Endodermal cell (in vitro differentiated cells): ENCODE results near the gene CMIP. TPM values are rescaled to one million over a fixed set of nuclear protein-coding genes. Genes with fewer than 3 reads are reported as not detected.
A peak's percentile ranks its signal among the peaks of the same experiment; 100 is the strongest.

Source experiments
- DNase-seq: peaks from one replicate; pipeline ENCODE4 v3.0.0-alpha.2; 2017
- H3K27ac ChIP-seq: 2 replicates; pipeline ENCODE4 v1.5.1; 2013; ENCODE audit warnings: mild to moderate bottlenecking, low read depth, low read length, moderate library complexity
- H3K27me3 ChIP-seq: 2 replicates; pipeline ENCODE4 v1.6.1; 2013; ENCODE audit warnings: mild to moderate bottlenecking, low read length, moderate library complexity; ENCODE audit not compliant: insufficient read depth, control insufficient read depth, poor library complexity, severe bottlenecking
- H3K36me3 ChIP-seq: 2 replicates; pipeline ENCODE4 v1.7.0; 2013; ENCODE audit warnings: mild to moderate bottlenecking, low read length, moderate library complexity; ENCODE audit not compliant: control insufficient read depth, insufficient read depth
- H3K4me1 ChIP-seq: one replicate; pipeline ENCODE4 v1.7.0; 2013; ENCODE audit warnings: low read length; ENCODE audit not compliant: control insufficient read depth, insufficient read depth
- H3K4me3 ChIP-seq: 2 replicates; pipeline ENCODE4 v1.5.1; 2013; ENCODE audit warnings: mild to moderate bottlenecking, low read length, moderate library complexity
- H3K9ac ChIP-seq: 2 replicates; pipeline ENCODE4 v1.6.1; 2013; ENCODE audit warnings: mild to moderate bottlenecking, low read length, moderate library complexity; ENCODE audit not compliant: poor library complexity, severe bottlenecking; ENCODE audit errors: extremely low read depth
- H3K9me3 ChIP-seq: 2 replicates; pipeline ENCODE4 v1.6.1; 2013; ENCODE audit warnings: mild to moderate bottlenecking, low read length, moderate library complexity; ENCODE audit not compliant: control insufficient read depth
- H3K27ac Mint-ChIP-seq: 2 replicates; pipeline ENCODE4 v1.8.0; 2020; ENCODE audit warnings: mixed read lengths
- H3K27me3 Mint-ChIP-seq: 2 replicates; pipeline ENCODE4 v1.8.0; 2021; ENCODE audit warnings: mild to moderate bottlenecking, mixed read lengths; ENCODE audit not compliant: insufficient read depth
- H3K36me3 Mint-ChIP-seq: 2 replicates; pipeline ENCODE4 v1.8.0; 2020; ENCODE audit warnings: low read depth, mixed read lengths
- H3K4me1 Mint-ChIP-seq: 2 replicates; pipeline ENCODE4 v1.8.0; 2020; ENCODE audit warnings: mixed read lengths
- H3K4me3 Mint-ChIP-seq: 2 replicates; pipeline ENCODE4 v1.8.0; 2020; ENCODE audit warnings: mild to moderate bottlenecking, moderate library complexity, mixed read lengths
- H3K9me3 Mint-ChIP-seq: 2 replicates; pipeline ENCODE4 v1.8.0; 2020; ENCODE audit warnings: mild to moderate bottlenecking, mixed read lengths
- CTCF ChIP-seq: fragments of 200-600 bp; sonication (generic); conservative IDR thresholded peaks from 2 replicates; pipeline ENCODE4 v1.5.0; 2021; ENCODE audit warnings: antibody characterized with exemption, mild to moderate bottlenecking
- WGBS, 2 experiments: methylation state at CpG; one replicate each; pipeline versions ENCODE4 v1.1.5 to v1.1.7; 2013; ENCODE audit warnings: missing lambda C conversion rate in 2 of 2, mixed read lengths in 1 of 2; ENCODE audit not compliant: insufficient coverage in 1 of 2, insufficient read length in 1 of 2; 5-methylcytosine and 5-hydroxymethylcytosine counted together
- total RNA-seq, 2 donors: library from RNA; stranded (reverse); fragmentation: NEBNext Ultra II Directional in 1 of 2; extraction: Animal tissue kit (Norgen Biotek cat#: 25700) in 1 of 2; gene quantifications; 2 replicates in 1 of 2; 3 replicates in 1 of 2; pipeline ENCODE4 v1.2.1, GENCODE V29; 2021

The CMIP gene
- total RNA-seq, 2 donors from 2014 or later = 64.0 to 64.7 TPM

- TF ChIP-seq CTCF = no peak
- no peak overlapping the region for H3K4me3 ChIP-seq
- H3K27ac Mint-ChIP-seq = no peak overlapping the region
- H3K9me3 Mint-ChIP-seq = no peaks in the 10 kb centered on the region
- H3K9me3 ChIP-seq = no peaks in the 10 kb centered on the region
- no peak for DNase-seq
- no peak overlapping the region for H3K27ac ChIP-seq
- peaks cover 43% of the 10 kb centered on the region for H3K36me3 ChIP-seq
- no peak overlapping the region for H3K9ac ChIP-seq
- no peaks in the 10 kb centered on the region for H3K27me3 ChIP-seq
- peaks cover 64% of the 10 kb centered on the region for H3K36me3 Mint-ChIP-seq
- H3K4me3 Mint-ChIP-seq = no peak overlapping the region
- no peaks in the 10 kb centered on the region for H3K4me1 Mint-ChIP-seq
- no peaks in the 10 kb centered on the region for H3K4me1 ChIP-seq
- no peaks in the 10 kb centered on the region for H3K27me3 Mint-ChIP-seq
- 92 to 93% methylated on average over 16 to 20 of the region's 20 CpGs for WGBS, 2 experiments
Measured at GRCh38 chr16:81701296-81701970, 256.8 kb downstream of the CMIP start.

- no peak for DNase-seq
- Histone ChIP-seq H3K36me3 (peaks cover 44% of the 10 kb centered on the region), H3K9ac (no peak overlapping the region), H3K4me3 (no peak overlapping the region), H3K9me3 (no peaks in the 10 kb centered on the region), H3K27me3 (no peaks in the 10 kb centered on the region), H3K4me1 (no peaks in the 10 kb centered on the region), H3K27ac (no peak overlapping the region)
- no peaks in the 10 kb centered on the region for H3K4me1 Mint-ChIP-seq
- no peak overlapping the region for H3K4me3 Mint-ChIP-seq
- H3K27ac Mint-ChIP-seq = no peak overlapping the region
- 91 to 98% methylated on average over 3 to 5 of the region's 5 CpGs for WGBS, 2 experiments
- peaks cover 74% of the 10 kb centered on the region for H3K36me3 Mint-ChIP-seq
- H3K9me3 Mint-ChIP-seq = no peaks in the 10 kb centered on the region
- no peak for TF ChIP-seq CTCF
- H3K27me3 Mint-ChIP-seq = no peaks in the 10 kb centered on the region
Measured at GRCh38 chr16:81702506-81702905, 257.9 kb downstream of the CMIP start.

GRCh38 chr16:81703177-81704155, 258.9 kb downstream of the CMIP start:
- H3K36me3 Mint-ChIP-seq = peaks cover 80% of the 10 kb centered on the region
- no peaks in the 10 kb centered on the region for H3K4me1 Mint-ChIP-seq
- Histone ChIP-seq H3K27me3 (no peaks in the 10 kb centered on the region), H3K9me3 (no peaks in the 10 kb centered on the region), H3K4me3 (no peak overlapping the region), H3K27ac (no peak overlapping the region), H3K4me1 (no peaks in the 10 kb centered on the region), H3K9ac (no peak overlapping the region), H3K36me3 (peaks cover 44% of the 10 kb centered on the region)
- H3K27ac Mint-ChIP-seq = peak overlapping the region; percentile 44
- no peaks in the 10 kb centered on the region for H3K9me3 Mint-ChIP-seq
- no peak for DNase-seq
- TF ChIP-seq CTCF = no peak
- no peak overlapping the region for H3K4me3 Mint-ChIP-seq
- H3K27me3 Mint-ChIP-seq = no peaks in the 10 kb centered on the region
- 92% methylated on average over 18 to 27 of the region's 27 CpGs for WGBS, 2 experiments
